HL-60/S4 treated with retinoic acid at 250 ng/mL for 4 days and 3 days (cell line): Measurements from ENCODE around the gene LORICRIN.
"Not testable (repeated sequence)": the region's sequence is repeated elsewhere in the genome, so short reads cannot be mapped to it uniquely, and the experiment has no call there.

Experiments used
- in situ Hi-C: fragments of 300-500 bp; cut with MboI; formaldehyde crosslinking; loops from 2 replicates; pipeline ENCODE4 v1.7.0; 2022; ENCODE audit warnings: low sequenced_read_pairs

LORICRIN gene

DNA sequence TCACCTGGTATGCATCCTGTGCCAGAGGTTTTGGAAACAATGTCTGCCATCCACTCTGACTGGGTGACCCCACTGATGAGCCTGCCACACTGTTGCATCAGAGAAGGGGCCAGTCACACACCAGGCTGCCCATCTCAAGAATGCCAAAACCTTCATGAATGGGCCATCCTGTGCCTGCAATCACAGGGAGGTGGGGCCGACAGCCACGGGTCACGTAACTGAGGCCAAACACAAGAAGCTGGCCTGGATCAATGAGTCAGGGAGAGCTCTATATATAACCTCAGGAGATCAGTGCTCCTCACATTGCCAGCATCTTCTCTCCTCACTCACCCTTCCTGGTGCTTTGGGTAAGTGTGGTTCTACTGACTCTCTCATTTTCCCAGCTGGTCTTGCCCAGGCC, at the start of gene LORICRIN:
Gene LORICRIN (plus strand): TSS at position 301 of the 400 bp plus-strand sequence. CDS start 1,263 bp downstream, outside the sequence.
- in situ Hi-C loops = no loop called here

DNA sequence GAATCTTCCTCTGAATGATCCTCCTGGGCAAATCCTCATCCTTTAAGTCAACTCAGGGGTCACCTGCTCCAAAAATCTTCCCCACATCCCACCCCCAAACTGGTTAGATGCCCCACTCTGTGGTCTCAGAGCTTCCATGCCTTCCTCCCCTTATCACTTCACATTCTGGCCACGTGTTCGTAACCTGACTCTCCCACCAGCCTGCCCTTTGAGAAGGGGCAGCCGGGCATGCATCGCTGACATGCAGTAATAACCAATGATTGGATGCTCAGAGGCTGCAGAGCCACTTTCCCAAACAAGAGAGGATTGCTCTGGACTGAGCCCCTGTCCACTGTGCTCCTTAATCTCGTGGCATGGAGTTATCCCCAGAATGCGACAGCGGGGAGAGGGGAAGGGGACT, 49.3 kb upstream of the LORICRIN start:
- in situ Hi-C loops = no loop called here

GRCh38 chr1:153212201-153212600, 47.3 kb upstream of the LORICRIN start:
- in situ Hi-C loops = no loop called here

- in situ Hi-C loops = no loop called here
Measured at GRCh38 chr1:153213519-153213918, 46.0 kb upstream of the LORICRIN start.

GRCh38 chr1:153217212-153217611, 42.3 kb upstream of the LORICRIN start, which contains the start of gene PRR9:
PRR9 (plus strand) TSS chr1:153217584; CDS start chr1:153218145, 561 bp downstream.
- in situ Hi-C loops = no loop called here

GRCh38 chr1:153217744-153218416, 41.6 kb upstream of the LORICRIN start:
- in situ Hi-C loops = no loop called here

DNA sequence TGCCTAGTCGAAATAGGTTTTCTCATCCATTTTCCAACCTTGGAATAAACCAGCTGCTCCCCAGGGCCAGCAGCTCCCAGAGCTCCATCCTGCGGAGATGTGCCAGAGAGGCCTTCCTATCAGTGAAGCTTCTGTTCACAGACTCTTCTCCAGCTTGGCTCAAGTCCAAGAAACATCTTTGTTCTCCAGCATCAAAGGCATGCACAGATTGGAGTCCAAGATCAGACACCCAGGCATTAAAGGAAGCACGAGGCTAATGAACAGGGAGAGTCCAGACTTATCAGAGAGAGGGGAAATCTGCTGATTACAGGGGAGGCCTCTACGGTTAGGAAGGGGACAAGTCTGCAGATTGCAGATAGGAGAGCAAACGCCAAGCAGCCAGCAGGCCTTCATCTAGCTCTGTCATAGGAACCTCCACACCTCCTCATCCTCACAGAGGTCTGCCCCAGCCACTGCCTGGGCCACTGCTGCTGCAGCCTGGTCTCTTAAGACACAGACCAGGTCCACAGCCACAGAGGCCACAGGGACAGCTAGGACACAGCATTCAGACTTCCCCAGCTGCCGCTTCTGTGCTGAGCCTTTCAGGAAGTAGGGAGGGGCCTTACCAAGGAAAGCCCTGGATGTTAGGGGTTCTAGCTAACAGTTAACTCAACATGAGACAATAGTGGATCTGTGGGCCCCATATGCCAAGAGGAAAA, 38.7 kb upstream of the LORICRIN start:
- in situ Hi-C loops = no loop called here

DNA sequence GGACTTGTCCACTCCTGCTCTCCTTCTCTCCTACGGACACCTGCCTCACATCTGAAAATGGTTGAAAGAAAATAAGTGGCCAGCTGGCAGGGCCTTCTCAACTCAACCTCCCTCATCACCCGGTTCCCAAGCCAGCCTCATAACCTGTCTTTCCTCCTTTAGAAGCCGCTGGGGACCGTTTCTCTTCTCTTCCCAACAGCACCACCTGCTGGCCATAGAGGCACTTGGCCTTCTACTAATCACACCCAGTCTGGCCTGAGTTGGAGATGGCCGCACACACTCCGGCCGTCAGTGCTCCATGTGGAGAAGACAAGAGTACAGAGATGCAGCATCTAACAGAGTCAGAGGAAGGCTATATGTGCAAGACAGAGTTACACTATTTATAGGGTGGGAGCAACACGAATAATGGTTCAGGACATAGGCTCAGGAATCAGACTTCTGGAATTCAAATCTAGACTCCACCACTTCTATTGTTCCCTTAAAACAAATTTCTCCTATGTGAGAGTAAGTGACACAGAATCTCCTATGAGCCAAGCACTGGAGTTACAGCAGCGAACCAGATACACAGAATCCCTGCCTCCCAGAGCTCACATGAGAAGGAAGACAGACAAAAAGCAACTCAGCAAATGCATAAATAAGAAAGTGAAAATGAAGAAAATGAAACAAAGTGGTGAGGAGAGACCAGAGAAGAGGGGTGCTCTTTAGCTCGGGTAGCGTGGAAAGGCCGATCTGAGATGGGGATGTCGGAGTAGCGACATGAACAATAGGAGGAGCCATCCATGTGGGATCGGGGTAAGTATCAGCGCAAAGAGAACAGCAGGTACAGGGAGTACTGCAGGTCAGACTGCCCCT, 36.2 kb upstream of the LORICRIN start:
- in situ Hi-C loops = not testable (repeated sequence)

DNA sequence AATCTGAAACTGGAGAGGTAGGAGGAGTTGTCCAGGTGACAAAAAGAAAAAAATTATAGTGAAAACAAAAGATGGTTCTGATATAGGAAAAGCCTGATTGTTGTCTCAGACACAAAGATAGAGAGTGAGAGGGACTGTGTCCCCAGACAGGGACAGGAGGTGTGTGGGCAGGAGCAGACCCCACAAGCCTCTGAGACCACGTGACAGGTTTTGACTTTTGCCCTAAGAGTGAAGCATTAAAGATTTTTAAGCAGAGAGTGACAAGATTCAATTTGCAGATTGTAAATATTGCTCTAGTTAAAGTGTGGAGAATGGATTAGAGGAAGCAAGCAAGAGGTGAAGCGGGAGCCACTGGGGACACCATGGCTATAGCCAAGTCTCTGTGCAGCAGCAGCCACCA, 31.7 kb upstream of the LORICRIN start:
- in situ Hi-C loops = no loop called here

DNA sequence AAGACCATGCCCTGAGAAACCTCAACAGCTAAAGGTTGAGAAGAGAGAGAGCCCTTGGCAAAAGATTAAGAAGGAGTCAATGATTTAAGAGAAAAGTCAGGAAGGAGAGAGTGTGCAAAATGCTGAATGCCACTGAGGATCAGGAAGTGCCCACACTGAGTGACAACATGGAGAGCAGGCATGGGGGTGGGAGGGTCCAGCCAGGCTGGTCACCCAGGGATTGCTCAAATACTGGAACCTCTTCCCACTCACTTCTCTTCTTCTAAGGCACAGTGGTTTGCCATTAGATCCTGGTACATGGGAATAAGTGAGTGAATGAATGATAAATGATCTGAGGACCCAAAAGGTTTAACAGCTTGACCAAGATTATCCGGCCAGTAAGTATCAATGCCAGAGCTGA, 31.0 kb upstream of the LORICRIN start:
- in situ Hi-C loops = no loop called here

- in situ Hi-C loops = not testable (repeated sequence)
Measured at GRCh38 chr1:153229076-153229829, 30.2 kb upstream of the LORICRIN start.

GRCh38 chr1:153231363-153231762, 28.1 kb upstream of the LORICRIN start:
- in situ Hi-C loops = no loop called here

DNA sequence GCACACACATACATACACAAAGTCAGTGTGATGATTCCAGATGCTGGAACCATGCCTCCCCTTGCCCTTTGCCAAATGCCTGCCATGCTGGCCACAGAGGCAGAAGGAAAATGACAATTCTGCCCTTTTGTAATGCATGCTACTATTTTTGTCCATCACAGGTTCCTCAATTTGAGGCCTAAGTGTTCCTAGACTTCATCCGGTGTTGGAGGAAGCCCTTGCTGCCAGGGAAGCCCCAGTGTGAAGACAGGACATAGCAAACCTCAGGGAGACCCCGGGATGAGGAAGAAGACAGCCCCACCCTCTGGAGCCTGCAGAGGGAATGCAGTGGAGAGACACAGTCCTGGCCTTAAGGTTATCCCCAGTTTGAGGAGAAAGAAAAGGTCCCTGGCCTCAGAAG, 27.7 kb upstream of the LORICRIN start:
- in situ Hi-C loops = no loop called here

- in situ Hi-C loops = no loop called here
Measured at GRCh38 chr1:153232553-153232952, 26.9 kb upstream of the LORICRIN start.

DNA sequence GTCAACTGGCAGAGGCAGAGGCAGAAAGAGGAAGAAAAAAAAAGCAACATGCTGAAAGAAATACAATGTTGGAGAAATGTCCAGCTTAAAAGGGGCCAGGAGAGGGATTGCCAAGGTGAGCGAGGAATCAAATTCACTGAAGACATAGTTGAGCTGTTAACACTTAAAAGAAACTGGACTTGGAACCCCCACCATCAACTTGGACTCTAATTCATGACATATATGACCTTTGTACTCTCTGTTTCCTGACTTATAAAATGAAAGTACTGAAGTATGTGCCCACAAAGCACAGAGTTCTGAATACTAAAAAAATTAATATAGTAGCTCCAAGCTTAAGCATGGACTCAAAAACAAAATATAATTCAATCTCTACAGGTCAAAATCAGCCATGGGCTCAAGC, 26.0 kb upstream of the LORICRIN start:
- in situ Hi-C loops = no loop called here

- in situ Hi-C loops = no loop called here
Measured at GRCh38 chr1:153238527-153238926, 21.0 kb upstream of the LORICRIN start.

- in situ Hi-C loops = no loop called here
Measured at GRCh38 chr1:153242160-153242559, 17.3 kb upstream of the LORICRIN start.

DNA sequence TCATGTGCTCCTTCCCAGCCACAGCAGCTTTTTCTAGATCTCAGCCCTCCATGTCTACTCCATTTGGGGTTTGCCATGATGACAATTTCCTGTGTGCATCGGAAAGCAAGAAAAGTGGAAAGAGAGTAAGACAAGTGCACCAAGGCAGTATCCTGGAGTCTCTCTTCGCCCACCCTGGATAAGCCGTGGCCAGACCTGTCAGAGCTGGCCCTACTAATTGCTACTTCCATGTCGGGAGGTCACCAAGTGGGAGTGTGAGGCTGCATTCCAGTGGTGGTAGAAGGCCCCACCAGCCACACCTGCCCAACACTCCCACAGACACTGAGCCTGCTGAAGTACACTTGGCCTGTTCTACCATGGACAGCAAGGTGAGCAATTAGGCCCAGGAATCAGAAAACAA, 14.0 kb upstream of the LORICRIN start:
- in situ Hi-C loops = no loop called here

- in situ Hi-C loops = no loop called here
Measured at GRCh38 chr1:153246018-153246417, 13.5 kb upstream of the LORICRIN start.

DNA sequence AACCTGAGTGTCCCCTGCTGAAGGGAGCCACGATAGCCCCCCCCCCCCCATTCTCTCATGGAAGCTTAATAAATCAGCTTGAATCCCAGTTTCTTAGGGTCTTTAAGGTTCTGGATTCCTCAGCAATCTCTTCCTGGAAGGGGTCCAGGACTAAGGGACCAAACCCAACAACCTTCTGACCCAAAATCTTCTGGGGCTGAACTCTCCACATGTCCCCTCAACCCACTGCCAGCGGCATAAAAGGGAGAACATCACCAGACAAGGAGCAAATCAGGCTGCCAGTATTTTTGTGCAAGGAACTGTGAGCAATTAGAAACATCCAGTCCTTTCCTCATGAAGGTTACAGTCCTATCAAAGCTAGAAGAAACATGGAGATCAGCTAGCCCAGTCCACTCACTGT, 12.7 kb upstream of the LORICRIN start:
- in situ Hi-C loops = no loop called here
